K562 (cell line): ENCODE measurements around the gene ANK2. TPM values are rescaled to one million over a fixed set of nuclear protein-coding genes. Genes with fewer than 3 reads are reported as not detected.

ENCODE experiments used
- ATAC-seq: fragments of 200-7000 bp; cut with Tn5 transposase; 3 replicates; pipeline ENCODE4 v1.9.1; 2020; ENCODE audit warnings: moderate library complexity
- BruUV-seq: library from RNA; stranded (reverse); fragments of 400-500 nt; replicated peaks from 2 replicates; lab custom pipeline; 2021; lab: Mats Ljungman, UMichigan
- CTCF ChIA-PET: fragments of 300-600 bp; formaldehyde crosslinking; extraction: SDS; loops from one replicate; lab custom pipeline; 2021; ENCODE audit warnings: low intra/inter-chr PET ratio; lab: Yijun Ruan, JAX
- POLR2A ChIA-PET: fragments of 300-600, 350-650 bp; sonication (Branson Sonifier 250); formaldehyde crosslinking; extraction: SDS; loops from one replicate; lab custom pipeline; 2021; ENCODE audit warnings: antibody characterized with exemption, inconsistent platforms; lab: Yijun Ruan, JAX
- DNase-seq, 4 experiments: peaks; one replicate each; pipeline versions ENCODE4 v3.0.0 to v3.0.0-alpha.2; 2011 to 2018; ENCODE audit warnings: low spot score in 3 of 4, mixed read lengths in 3 of 4; ENCODE audit errors: extremely low read depth in 1 of 4
- FAIRE-seq: peaks from 2 replicates; lab custom pipeline; 2011; peaks lifted over from hg19 to GRCh38; lab: Jason Lieb, UNC
- H2AFZ ChIP-seq: 2 replicates; pipeline ENCODE4 v1.6.0; 2011; ENCODE audit warnings: low read depth, low read length, control low read depth, inconsistent platforms
- H3K27ac ChIP-seq: fragments of 200-600 bp; 3 replicates; pipeline ENCODE4 v1.8.0; 2011; ENCODE audit warnings: low read depth, mild to moderate bottlenecking, control low read depth, inconsistent platforms, low read length, moderate library complexity, mixed read lengths; ENCODE audit errors: extremely low read depth
- H3K27me3 ChIP-seq, 2 experiments: fragments of 300-600 bp in 1 of 2; 2 replicates in 1 of 2; 3 replicates in 1 of 2; pipeline versions ENCODE4 v1.6.0 to v1.8.0; 2011; ENCODE audit warnings: inconsistent platforms in 2 of 2, low read length in 2 of 2, mild to moderate bottlenecking in 1 of 2, mixed read lengths in 1 of 2, moderate library complexity in 1 of 2; ENCODE audit not compliant: control insufficient read depth in 2 of 2, insufficient read depth in 2 of 2
- H3K36me3 ChIP-seq: fragments of 300-600 bp; 3 replicates; pipeline ENCODE4 v1.8.0; 2011; ENCODE audit warnings: mild to moderate bottlenecking, low read length, inconsistent platforms; ENCODE audit not compliant: control insufficient read depth, insufficient read depth
- H3K4me1 ChIP-seq, 2 experiments: fragments of 200-600 bp in 1 of 2; replicated peaks in 1 of 2; 2 replicates in 1 of 2; 3 replicates in 1 of 2; pipeline versions ENCODE4 v1.5.1 to v1.8.0; 2011; ENCODE audit warnings: inconsistent platforms in 2 of 2, low read length in 2 of 2, mild to moderate bottlenecking in 1 of 2, mixed read lengths in 1 of 2, moderate library complexity in 1 of 2; ENCODE audit not compliant: control insufficient read depth in 2 of 2, insufficient read depth in 2 of 2
- H3K4me2 ChIP-seq: 2 replicates; pipeline ENCODE4 v1.6.1; 2011; ENCODE audit warnings: low read length, control low read depth, inconsistent platforms, mixed read lengths; ENCODE audit not compliant: insufficient read depth
- H3K4me3 ChIP-seq: fragments of 200-600 bp; sonication (generic), shearing (Covaris generic); 2 replicates; pipeline ENCODE4 v1.5.1; 2016; ENCODE audit warnings: control low read depth, inconsistent platforms
- H3K79me2 ChIP-seq: fragments of 200-600 bp; 3 replicates; pipeline ENCODE4 v1.8.0; 2011; ENCODE audit warnings: low read length, inconsistent platforms; ENCODE audit not compliant: control insufficient read depth, insufficient read depth
- H3K9ac ChIP-seq, 2 experiments: 2 replicates each; pipeline versions ENCODE4 v1.6.0 to v1.6.1; 2011; ENCODE audit warnings: low read depth in 2 of 2, low read length in 2 of 2, control low read depth in 1 of 2, inconsistent platforms in 1 of 2, mild to moderate bottlenecking in 1 of 2, mixed read lengths in 1 of 2; ENCODE audit not compliant: insufficient read depth in 1 of 2
- H3K9me1 ChIP-seq: one replicate; pipeline ENCODE4 v1.6.0; 2011; ENCODE audit warnings: inconsistent platforms, mild to moderate bottlenecking, low read length, moderate library complexity; ENCODE audit not compliant: control insufficient read depth, insufficient read depth
- H3K9me3 ChIP-seq: replicated peaks from 2 replicates; pipeline ENCODE4 v1.5.1; 2011; ENCODE audit warnings: low read depth, low read length, inconsistent platforms; ENCODE audit not compliant: control insufficient read depth, insufficient read depth
- H4K20me1 ChIP-seq: replicated peaks from 2 replicates; pipeline ENCODE4 v1.6.1; 2011; ENCODE audit warnings: low read length, inconsistent platforms, mixed read lengths; ENCODE audit not compliant: control insufficient read depth, insufficient read depth
- HMGXB4 ChIP-seq: sonication (generic); formaldehyde crosslinking; IDR thresholded peaks from 2 replicates; pipeline ENCODE4 v1.8.1; 2023; ENCODE audit warnings: mild to moderate bottlenecking, missing genetic modification reagents
- IRF2 ChIP-seq: sonication (generic); formaldehyde crosslinking; IDR thresholded peaks from 2 replicates; pipeline ENCODE4 v1.8.1; 2022; ENCODE audit warnings: mild to moderate bottlenecking, missing genetic modification reagents
- MAZ ChIP-seq, 2 experiments: fragments of 450-650 bp in 1 of 2; sonication (generic) in 1 of 2; formaldehyde crosslinking; IDR thresholded peaks in 1 of 2; conservative IDR thresholded peaks in 1 of 2; 2 replicates each; pipeline versions ENCODE4 v1.4.0 to v1.5.0; 2020; ENCODE audit warnings: mild to moderate bottlenecking in 1 of 2, missing genetic modification reagents in 1 of 2
- MTA3 ChIP-seq: fragments of 450-650 bp; formaldehyde crosslinking; IDR thresholded peaks from 2 replicates; pipeline ENCODE4 v1.6.1; 2017; ENCODE audit warnings: mild to moderate bottlenecking, borderline replicate concordance
- ZBED1 ChIP-seq: IDR thresholded peaks from 2 replicates; pipeline ENCODE4 v1.6.1; 2014
- ZFP30 ChIP-seq: fragments of 250-450 bp; sonication (Bioruptor Pico); IDR thresholded peaks from 2 replicates; pipeline ENCODE4 v1.8.0; 2022; ENCODE audit warnings: moderate library complexity, mild to moderate bottlenecking, inconsistent platforms, borderline replicate concordance
- WGBS: fragments of 100-300 bp; shearing (Covaris generic); methylation state at CpG from one replicate; pipeline ENCODE4 v1.1.6; 2016; ENCODE audit warnings: low coverage, mixed read lengths; ENCODE audit not compliant: insufficient coverage; ENCODE audit errors: missing lambda C conversion rate; 5-methylcytosine and 5-hydroxymethylcytosine counted together
- in situ Hi-C: fragments of 300-500 bp; cut with MboI; formaldehyde crosslinking; loops from 4 replicates; pipeline ENCODE4 v1.15.0; 2018; ENCODE audit warnings: inconsistent platforms, mixed read lengths
- intact Hi-C: fragments of 100-400 bp; cut with micrococcal nuclease; formaldehyde crosslinking; loops from 2 replicates; pipeline ENCODE4 v1.14.2; 2022
- polyA plus RNA-seq, 8 experiments: library from polyadenylated mRNA; depleted of rRNA in 4 of 8; stranded (reverse) in 5 of 8; unstranded in 3 of 8; fragments of >200 nt; fragmentation: Nextera tagmentation in 2 of 8; fragmentation: Illumina TruSeq in 1 of 8; extraction: Ambion mirVana in 2 of 8; extraction: Trizol in 1 of 8; gene quantifications; 2 replicates each; pipeline versions ENCODE4 v1.2.1 to v1.2.3, GENCODE V29; 2011 to 2014; ENCODE audit warnings: inconsistent platforms in 1 of 8, missing spikeins in 1 of 8
- total RNA-seq, 7 experiments: library from RNA; depleted of rRNA in 6 of 7; stranded (reverse); fragments of >200 nt in 6 of 7; fragmentation: Illumina TruSeq in 2 of 7; extraction: Trizol in 2 of 7; gene quantifications; 2 replicates each; pipeline versions ENCODE4 v1.2.1 to v1.2.3, GENCODE V29; 2011 to 2021; ENCODE audit warnings: low replicate concordance in 1 of 7

Gene ANK2
- total and polyA plus RNA-seq, 9 of the 15 experiments (the other 6 are each of a cell fraction or from before 2014, with no cell fraction given): 0.07 to 0.24 TPM; not detected in 7

- POLR2A ChIA-PET: no interaction called here
- ATAC-seq (no peak), FAIRE-seq (no peak), DNase-seq (no peak)
- intact Hi-C loops (no loop called here), in situ Hi-C loops (no loop called here)
- Histone ChIP-seq H3K27ac (no peak overlapping the region), H3K36me3 (no peaks in the 10 kb centered on the region), H3K9me1 (no peaks in the 10 kb centered on the region), H3K9me3 (no peaks in the 10 kb centered on the region), H4K20me1 (no peaks in the 10 kb centered on the region), H3K4me1 (no peaks in the 10 kb centered on the region), H3K9ac (no peak overlapping the region), H3K27me3 (no peaks in the 10 kb centered on the region), H3K79me2 (no peaks in the 10 kb centered on the region), H3K4me3 (no peak overlapping the region), H3K4me2 (no peak overlapping the region), H2AFZ (no peak overlapping the region)
- CTCF ChIA-PET: no interaction called here
- TF ChIP-seq HMGXB4: no peak
- no peak for TF ChIP-seq MAZ (CRISPR knock-in tag; conservative IDR thresholded peaks at IDR 0.05 in 1 of 2, IDR thresholded peaks at IDR 0.05 in 1 of 2)
- TF ChIP-seq IRF2 (CRISPR knock-in tag): no peak
- TF ChIP-seq MTA3: no peak
- no peak for TF ChIP-seq ZFP30 (CRISPR knock-in tag)
- no peak for TF ChIP-seq ZBED1
- no TSS peak for BruUV-seq
- 6% methylated on average over 2 of the region's 2 CpGs for WGBS
Measured at GRCh38 chr4:113222471-113222870, 173.0 kb downstream of the ANK2 start.
